Ammon's horn (tissue), 1 donor: Measurements from ENCODE around the gene C19orf85.
"Not testable (repeated sequence)": the region's sequence is repeated elsewhere in the genome, so short reads cannot be mapped to it uniquely, and the experiment has no call there.

ENCODE experiments used
- DNase-seq: peaks from one replicate; pipeline ENCODE4 v3.0.0-alpha.2; 2016; ENCODE audit warnings: low spot score

C19orf85 gene

DNA sequence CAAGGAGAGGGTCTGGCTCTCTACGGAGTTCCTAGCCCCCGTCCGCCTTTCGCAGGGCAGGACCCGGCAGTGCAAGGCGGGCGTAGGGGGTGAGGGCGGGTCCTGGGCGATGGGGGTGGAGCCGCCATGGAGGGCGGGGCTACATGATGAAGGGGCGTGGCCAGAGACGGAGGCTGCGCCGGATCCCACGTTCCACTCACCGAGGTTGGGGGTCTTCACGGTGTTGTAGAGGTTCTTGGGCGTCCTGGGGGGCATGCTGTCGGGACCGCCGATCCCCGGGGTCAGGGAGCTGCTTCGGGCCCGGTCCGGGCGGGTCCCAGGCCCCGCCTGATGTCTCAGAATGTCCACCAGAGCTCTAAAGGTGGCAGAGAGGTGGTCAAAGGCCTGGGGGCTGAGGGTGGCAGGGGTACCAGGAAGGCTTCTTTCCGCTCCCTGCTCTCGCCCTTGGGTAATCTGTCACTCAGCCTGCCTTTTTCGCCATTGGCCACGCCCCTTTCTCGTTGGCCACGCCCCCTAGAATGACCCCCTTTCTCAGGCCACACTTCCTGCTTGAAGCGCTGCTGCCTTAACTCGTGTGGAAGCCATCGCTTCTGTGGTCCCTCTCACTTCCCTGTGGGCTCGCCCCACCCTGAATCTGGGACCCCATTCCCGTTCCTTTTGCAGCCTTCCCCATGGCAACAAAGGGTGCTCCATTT lies 24.0 kb downstream of the C19orf85 start:
- DNase-seq, result no peak

DNA sequence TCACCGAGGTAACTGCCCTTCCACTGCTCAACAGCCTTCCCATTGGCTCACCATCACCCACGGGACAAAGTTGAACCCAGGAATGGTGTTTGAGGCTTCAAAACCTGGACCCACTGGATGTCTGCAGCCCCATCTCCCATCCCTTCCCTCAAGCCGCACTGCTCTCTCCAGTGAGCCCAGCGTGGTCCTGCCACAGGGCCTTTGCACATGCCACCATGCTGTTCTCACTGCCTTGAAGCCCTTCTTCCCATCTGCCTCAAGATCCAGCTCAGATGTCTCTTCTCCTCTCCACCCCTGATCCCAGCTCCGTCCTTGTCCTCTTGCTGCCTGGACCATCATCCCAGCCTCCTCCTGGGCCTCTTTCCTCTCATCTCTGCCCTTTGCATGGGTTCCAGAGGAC lies 25.5 kb downstream of the C19orf85 start:
- no peak for DNase-seq

DNA sequence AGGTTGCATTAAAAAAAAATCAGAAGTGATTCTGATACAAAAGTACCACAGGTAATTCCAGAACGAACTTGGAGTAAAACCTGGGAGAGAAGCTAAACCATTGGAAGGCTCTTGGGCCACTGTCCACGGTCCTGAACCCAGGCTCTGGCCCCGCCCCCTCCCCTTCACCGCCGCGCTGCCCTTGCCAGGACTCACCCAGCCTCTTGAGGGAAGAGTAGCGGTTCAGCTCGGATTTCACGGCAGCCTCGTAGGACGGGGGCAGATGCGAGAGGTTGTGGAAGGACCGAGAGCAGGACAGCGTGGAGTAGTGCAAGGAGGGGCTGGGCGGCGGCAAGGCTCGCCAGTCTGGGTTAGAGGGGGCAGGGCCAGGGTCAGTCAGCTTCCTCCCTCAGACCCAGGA lies 27.1 kb downstream of the C19orf85 start:
- DNase-seq, result peak; percentile 33

DNA sequence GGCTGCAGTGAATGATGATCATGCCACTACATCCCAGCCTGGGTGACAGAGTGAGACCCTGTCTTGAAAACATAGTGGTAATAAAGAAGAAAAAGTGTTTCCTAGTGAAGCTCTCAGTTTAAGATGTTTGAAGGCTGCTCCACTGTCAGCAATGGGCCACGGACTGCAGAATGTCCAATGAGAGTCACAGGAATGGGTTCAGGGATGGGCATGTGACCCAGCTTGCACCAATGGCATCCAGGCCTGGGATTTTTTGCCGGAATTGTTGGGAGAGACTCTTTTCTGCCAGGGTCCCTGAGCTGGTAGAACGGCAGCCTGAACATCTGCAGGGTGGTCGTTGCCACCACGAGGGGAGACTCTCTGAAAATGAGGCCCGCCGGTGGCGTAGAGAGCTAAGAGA lies 27.7 kb downstream of the C19orf85 start:
- no peak for DNase-seq

DNA sequence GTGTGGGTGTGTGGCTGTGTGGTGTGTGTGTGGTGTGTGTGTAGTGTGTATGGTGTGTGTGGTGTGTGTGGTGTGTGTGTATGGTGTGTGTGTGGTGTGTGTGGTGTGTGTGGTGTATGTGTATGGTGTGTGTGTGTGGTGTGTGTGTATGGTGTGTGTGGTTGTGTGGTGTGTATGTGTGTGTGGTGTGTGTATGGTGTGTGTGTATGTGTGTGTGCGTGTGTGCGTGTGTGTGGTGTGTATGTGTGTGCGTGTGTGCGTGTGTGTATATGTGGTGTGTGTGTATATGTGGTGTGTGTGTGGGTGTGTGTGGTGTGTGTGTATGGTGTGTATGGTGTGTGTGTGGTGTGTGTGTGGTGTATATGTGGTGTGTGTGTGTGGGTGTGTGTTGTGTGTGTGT lies 29.5 kb downstream of the C19orf85 start:
- no peak for DNase-seq

DNA sequence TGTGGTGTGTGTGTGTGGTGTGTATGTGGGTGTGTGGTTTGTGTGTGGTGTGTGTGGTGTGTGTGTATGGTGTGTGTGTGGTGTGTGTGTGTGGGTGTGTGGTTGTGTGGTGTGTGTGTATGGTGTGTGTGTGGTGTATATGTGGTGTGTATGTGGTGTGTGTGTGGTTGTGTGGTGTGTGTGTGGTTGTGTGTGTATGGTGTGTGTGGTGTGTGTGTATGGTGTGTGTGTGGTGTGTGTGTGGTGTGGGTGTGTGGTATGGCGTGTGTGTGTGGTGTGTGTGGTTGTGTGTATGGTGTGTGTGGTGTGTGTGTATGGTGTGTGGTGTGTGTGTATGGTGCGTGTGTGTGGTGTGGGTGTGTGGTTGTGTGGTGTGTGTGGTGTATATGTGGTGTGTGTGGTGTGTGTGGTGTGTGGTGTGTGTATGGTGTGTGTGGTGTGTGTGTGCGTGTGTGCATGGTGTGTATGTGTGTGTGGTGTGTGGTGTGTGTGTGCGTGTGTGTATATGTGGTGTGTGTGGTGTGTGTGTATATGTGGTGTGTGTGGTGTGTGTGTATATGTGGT lies 30.1 kb downstream of the C19orf85 start:
- DNase-seq, result no peak

DNA sequence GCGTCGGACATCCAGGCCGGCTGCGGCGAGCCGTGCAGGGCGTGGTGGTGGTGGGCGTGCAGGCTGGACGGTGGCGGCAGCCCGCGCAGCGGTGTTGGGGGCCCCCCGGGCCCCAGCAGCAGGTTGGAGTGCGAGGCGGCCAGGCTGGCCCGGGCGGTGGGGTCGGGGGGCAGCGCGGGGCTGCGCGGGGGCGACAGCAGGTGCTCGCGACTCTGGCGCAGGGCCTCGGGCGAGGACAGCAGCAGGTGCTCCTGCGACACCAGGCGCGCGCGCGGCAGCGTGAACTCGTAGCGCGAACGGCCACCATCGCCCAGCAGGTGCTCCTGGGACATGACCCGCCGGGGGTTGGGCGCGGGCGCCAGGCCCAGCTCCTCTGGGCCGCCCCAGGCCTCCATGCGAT lies 31.3 kb downstream of the C19orf85 start:
- DNase-seq, result no peak

DNA sequence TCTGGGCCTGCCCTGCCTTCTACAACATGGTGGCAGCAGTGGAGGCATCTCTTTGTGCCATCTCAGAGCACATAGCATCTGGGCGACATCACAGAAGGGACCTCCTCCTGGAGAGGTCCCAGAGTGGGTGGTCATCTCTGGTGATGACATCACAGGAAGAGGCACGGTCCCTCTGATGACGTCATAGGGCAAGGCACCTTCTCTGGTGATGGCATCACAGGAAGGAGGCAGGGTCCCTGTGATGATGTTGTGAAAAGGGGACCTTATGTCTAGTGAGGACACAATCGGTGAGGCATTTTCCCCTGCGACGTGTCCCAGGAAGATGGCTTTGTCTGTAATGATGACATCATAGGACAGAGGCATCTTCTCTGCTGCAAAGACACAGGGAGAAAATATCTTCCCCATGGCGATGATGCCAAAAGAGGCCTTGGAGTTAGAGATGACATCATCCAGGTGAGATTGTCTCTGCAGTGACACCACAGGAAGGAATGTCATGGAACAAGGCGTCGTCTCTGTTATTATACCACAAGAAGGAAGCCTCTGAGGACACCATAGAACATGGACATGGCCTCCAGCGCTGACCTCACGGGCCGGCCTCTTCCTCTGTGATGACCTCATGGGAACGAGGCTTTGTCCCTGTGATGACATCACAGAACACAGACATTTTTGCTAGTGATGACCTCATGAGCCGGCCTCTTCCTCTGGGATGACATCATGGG lies 32.2 kb downstream of the C19orf85 start:
- no peak for DNase-seq

DNA sequence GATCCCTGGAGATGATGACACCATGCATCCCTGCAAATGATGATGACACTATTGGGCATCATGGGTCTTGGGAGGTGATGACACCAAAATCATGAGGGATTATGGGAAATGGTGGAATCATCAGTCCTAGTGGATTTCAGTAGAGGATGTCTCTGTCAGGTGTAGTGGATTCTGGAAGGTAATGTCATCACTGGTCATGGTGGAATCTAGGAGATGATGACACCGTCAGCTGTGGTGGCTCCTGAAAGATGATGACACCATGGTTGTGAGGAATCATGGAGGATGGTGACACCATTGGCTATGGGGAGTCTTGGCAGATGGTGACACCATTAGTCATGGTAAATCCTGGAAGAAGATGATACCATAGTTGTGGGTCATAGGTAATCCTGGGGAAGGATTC lies 33.4 kb downstream of the C19orf85 start:
- no peak for DNase-seq

DNA sequence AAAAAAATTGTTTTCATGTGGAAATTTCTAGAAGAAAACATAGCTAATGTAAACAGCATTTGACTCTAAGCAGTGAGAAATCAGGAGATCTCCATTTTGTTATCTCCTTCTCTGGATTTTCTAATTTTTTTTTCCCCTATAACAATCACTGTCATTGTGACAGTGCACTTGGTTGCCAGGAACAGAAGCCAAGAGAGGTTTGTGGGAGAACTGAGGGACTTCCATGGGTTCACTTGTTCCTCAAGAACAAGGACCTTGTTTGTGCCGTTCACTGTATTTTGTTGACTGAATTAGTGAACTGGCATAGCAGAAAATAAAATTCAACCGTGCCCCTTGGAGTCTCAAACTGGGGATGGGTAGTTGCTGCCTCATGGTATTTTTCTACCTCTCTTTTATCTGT lies 38.5 kb downstream of the C19orf85 start:
- peak; percentile 92 for DNase-seq

DNA sequence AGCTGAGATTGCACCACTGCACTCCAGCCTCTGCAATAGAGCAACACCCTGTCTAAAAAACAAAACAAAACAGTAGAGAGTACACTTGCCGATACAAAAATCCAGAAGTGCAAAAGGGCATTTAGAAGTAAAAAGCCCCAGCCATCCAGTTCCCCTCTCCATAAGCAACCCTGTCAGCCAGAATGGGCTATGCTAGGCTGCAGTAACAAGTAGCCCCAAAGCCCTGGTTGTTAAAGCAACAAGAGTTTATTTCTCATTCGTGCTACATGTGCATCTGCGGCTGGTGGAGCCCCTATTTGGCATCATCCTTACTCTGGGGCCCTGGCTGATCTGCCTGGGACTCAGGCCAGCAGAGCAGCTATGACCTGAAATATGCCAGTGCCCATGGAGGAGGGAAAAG lies 40.0 kb downstream of the C19orf85 start:
- DNase-seq, result no peak

DNA sequence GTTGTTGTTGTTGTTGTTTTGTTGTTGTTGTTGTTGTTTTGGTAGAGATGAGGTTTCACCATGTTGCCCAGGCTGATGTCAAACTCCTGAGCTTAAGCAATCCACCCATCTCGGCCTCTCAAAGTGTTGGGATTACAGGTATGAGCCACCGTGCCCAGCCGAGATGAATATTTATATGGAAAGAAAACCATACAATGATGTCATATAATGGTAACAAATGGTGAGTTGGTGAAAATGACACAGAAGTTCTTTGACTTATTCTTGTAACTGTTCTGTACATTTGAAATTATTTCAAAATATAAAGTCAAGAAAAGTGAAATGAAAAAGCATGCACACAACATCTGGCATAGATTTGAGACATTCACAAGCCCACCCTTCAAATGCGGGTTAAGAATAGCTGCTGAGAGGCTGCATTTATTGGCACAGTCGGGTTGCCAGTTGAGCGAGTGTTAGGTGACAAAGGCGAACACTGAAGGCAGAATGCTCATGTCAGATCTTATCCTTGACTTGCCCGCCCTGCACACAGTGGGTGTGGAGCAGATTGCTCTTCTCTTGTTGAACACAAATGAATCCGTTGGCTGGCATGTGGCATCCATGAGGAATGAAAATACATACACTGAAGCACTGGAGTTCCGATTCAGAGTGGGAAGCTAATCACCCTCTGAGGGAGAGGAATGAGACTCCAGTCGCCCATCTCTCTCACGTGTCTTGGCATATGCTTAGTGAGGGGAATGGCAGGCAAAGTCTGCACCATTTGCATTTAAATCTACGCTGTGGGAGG lies 41.1 kb downstream of the C19orf85 start:
- peak; percentile 29 for DNase-seq

DNA sequence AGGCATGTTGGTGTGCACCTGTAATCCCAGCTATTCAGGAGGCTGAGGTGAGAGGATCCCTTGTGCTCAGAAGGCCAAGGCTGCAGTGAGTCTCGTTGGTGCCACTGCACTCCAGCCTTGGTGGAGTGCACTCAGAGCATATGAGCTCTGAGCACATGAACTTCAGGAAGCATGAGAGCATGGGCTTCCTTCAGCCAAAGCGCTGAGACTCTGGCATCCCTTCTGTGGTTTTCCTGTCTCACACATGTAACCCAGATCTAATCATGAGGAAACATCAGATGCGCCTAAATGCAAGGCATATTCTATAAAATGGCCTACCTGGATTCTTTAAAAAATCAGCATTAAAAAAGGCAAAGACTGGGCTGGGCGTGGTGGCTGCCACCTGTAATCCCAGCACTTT lies 43.3 kb downstream of the C19orf85 start:
- DNase-seq, result not testable (repeated sequence)

DNA sequence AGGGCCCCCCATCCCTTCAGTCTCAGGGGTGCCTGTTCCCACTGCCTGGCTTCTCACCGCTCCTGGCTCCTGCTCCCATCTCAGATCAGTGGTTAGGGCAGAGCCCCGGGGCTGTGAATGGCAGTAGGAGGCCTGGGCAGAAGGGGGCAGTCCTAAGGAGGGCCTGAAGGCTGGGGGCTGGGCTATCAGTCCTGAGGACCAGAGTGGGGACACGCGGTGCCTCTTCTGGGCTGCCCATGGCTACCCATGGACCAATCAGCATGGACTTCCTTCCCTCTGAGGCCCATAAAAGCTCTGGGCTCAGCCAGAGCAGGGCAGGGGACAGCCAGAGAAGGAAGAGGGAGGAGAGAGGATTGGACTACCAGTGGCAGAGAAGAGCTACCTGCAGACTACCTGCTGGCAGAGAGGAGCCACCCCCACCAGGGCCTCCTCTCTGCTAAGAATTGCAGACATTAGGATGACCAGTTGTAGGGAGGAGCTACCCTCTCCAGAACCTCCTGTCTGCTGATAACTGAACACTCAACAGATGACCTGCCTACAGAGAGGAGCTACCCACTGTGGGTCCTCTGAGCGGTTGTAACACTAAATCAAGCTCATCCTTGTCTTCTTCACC lies 44.8 kb downstream of the C19orf85 start:
- peak; percentile 44 for DNase-seq

DNA sequence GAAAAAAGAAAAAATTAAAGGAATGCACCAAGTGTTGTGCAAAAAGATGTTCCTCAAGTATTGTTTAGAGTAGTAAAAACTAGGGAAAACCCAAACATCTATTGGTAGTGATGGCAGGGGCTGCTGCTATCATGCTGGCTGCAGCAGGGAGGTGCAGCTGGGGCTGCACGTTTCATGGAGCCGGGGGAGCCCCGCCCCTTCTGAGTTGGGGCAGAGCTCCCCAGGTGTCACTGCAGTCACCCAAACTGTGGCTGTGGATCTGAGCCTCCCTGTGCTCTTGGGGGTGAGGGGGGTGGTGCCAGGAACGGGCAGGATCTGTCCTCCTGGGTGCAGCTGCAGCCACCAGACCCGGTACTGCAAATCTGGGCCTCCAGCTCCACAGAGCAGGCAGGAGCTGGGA lies 45.4 kb downstream of the C19orf85 start:
- no peak for DNase-seq

DNA sequence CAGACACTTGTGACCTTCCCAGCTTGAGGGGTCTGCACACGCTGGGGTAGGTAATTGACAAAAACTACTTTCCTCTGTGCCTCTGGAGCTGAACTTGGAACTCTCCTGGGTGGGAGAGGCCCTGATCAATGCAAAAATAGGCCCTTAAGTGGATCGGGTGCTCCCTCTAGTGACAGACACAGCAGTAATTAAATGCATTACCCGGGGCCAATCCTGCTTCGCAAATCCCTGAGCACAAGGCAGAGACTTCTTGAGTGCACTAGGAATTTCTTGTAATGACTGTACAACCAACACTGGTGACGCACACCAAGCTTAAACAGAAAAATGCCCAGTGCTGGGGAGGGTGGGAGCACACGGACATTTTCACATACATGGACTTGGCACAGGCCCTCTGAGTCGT lies 46.4 kb downstream of the C19orf85 start:
- DNase-seq, result peak; percentile 90
